Activated gamma-delta T cell treated with Interleukin-2 at 50 U/mL for 16 hours (primary cell): ENCODE data around the gene HNRNPC.
"Not testable (repeated sequence)": the region's sequence is repeated elsewhere in the genome, so short reads cannot be mapped to it uniquely, and the experiment has no call there.

Experiments used
- DNase-seq: peaks from one replicate; pipeline ENCODE4 v3.0.0-alpha.2; 2020

The HNRNPC gene

GRCh38 chr14:21268617-21269251 is 508 bp downstream of the HNRNPC start:
- peak; percentile 24 for DNase-seq

- no peak for DNase-seq
Observed at GRCh38 chr14:21267886-21268616, 1.2 kb downstream of the HNRNPC start.

- no peak for DNase-seq
Observed at GRCh38 chr14:21267431-21267845, 1.8 kb downstream of the HNRNPC start.

DNA sequence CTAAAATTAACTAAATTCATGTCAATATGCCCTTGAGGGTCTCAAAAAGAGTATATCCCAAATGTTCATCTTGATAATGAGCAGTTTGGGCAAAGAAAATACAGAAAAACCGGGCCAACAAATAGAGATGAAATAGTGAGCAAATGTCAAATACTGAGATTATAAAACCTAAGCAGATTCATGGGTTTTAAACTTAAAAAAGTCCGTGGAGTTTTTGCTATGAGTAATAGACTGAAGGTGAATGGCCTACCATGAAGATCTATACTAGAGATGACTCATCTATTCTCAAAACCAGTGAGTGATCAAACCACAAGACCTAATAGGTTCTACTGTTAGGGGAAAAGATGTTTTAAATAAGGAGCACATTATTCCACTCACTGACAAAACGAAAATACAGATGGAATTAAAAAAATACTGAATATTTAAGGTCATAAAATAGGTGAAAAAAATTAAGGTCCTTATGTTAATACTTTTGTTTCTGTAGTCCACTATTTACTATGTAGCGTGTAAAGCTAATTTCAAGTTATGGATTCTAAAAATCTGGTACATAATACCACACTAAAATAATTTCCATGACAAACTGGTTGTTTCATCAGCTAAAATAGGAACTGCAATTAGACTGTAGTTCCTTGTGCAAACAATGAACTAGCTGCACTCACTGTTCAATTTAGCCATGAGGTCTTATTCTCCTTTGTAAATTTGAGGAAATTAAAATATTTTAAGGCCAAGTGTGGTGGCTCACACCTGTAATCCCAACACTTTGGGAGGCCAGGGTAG is 5.0 kb downstream of the HNRNPC start:
- DNase-seq: no peak

- DNase-seq: no peak
Observed at GRCh38 chr14:21263284-21264024, 5.8 kb downstream of the HNRNPC start.

DNA sequence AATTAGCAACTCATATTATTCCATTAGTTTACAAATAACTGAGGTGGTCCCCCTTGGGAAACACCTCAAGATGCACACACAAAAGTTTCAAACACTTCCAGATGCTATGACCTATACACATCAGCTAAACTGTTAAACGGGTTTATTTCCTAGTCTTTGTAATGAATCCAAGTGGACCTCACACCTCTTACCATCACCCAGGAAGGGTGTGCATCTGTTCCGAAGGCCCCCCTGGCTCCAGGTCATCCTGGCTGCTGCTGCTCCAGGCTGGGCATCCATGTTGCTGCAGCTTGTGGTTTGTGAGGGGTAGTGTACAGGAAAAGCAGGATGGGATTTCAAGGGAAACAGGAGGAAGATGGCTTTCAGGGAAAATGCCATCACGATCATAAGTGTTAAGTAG is 6.8 kb downstream of the HNRNPC start:
- no peak for DNase-seq

DNA sequence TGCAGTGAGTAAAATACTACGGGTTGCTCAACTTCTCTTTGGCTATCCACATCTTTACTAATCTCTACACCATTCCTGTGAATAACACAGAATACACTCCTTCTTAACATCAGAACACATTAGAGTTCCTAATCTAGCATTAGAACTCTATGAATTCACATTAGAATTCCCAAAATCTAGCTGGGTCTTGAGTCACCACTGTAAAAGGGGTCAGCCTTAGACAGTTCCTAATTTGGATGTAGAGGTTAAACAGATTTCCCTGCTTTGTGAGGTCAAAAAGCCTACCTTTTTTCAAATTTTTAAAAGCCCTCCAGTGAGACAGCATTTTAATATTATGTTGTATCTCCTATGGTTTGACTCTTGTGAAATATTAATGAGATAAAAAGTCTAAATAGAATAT is 7.4 kb downstream of the HNRNPC start:
- no peak for DNase-seq

GRCh38 chr14:21258889-21259787 is 10.1 kb downstream of the HNRNPC start:
- DNase-seq: no peak

GRCh38 chr14:21258005-21258888 is 11.0 kb downstream of the HNRNPC start:
- no peak for DNase-seq

- no peak for DNase-seq
Observed at GRCh38 chr14:21257394-21257909, 11.8 kb downstream of the HNRNPC start.

DNA sequence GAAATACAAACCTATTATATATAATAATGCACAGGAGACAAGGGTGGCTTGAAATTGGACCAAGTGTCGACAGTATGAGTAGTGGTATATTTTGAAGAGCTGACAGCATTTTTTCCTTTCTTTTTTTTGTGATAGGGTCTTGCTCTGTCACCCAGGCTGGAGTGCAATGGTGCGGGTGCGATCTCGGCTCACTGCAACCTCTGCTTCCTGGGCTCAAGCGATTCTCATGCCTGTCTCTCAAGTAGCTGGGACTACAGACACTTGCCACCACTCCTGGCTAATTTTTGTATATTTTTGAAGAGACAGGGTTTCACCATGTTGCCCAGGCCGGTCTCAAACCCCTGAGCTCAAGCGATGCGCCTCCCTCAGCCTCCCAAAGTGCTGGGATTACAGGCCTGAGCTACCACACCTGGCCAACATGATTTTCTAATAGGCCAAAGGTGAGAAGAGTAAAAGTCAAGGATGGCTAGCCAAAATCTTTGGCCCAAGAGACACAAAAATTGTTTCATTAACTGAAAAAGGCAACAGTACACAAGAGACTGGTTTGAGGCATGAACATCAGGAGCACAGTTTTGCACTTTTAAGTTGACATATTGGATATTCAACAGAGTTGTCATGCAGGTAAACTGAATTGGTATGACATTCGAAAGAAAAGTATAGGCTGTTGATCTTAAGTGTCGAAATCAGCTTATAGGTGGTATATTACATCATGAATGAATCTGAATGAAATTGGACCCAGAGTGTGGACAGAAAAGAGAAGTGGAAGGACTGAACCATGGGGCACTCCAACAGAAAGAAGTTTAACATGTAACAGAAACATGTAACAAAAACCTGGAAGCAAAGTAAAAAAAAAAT is 12.5 kb downstream of the HNRNPC start:
- DNase-seq: no peak

DNA sequence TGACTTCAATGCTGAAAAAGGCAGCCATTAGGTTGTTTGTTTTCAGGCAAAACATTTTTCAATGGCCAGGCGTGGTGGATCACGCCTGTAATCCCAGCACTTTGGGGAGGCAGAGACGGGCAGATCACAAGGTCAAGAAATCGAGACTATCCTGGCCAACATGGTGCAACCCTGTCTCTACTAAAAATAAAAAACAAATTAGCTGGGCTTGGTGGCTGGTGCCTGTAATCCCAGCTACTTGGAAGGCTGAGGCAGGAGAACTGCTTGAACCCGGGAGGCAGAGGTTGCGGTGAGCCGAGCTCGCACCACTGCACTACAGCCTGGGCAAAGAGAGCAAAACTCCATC is 13.2 kb downstream of the HNRNPC start:
- DNase-seq: not testable (repeated sequence)

DNA sequence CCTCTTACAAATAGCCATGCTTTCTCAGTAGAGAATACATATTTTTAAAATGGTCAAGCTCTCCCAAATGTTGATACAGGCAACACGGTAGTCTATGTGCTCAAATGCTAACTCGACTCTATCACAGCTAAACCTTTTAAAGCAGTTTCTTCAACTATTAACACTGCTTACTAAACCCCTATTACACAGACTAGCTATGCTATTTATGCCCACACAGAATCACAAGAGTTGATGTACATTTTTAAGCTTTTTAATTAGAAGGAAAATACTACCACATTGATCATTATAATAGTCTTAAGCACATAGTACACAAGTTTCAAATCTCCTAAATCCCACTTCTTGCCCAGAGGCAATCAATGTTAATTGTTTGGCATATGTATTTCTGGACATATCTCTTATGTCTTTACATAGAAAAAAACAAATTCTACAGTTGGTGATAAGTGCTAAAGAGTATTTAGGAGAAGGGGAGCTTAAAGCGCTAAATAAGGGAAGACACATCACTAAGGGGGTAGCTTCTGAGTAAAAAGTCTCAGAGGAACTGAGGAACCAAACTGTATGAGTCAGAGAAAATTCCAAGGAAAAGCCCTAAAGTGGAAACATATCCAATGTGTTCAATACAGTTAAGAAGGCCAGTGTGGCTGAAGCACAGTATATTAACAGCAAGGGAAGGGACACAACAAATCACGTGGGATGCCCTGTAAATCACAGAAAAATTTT is 13.7 kb downstream of the HNRNPC start:
- DNase-seq: no peak

- no peak for DNase-seq
Observed at GRCh38 chr14:21252149-21252548, 17.1 kb downstream of the HNRNPC start.

- DNase-seq: no peak
Observed at GRCh38 chr14:21251215-21251614, 18.0 kb downstream of the HNRNPC start.

DNA sequence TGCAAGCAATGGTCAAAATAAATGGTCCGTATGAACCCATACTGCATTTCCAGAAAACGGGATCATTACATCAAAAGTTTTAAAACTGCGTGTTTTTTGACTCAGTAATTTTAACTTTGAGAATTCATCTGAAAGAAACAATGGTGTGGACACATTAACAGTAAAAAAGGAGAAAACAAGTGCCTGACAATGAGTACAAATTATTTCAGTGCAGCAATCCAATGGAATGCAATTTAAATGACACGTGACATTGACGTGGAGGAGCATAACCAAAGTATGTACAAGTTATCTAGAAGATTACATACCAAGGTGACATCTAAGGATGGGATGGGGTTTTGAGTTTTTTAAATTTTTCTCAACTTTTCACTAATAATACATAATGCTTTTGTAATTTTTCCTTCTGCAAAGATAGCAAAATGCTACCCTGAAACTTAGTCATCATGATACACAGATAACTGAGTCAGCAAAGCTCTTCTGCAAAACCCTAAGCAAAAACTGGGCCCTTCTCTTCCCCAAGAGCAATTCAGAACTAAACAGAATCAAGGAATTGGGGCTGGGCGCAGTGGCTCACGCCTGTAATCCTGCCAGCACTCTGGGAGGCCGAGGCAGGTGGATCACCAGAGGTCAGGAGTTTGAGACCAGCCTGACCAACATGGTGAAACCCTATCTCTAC is 20.4 kb downstream of the HNRNPC start:
- DNase-seq: no peak

GRCh38 chr14:21248338-21248737 is 20.9 kb downstream of the HNRNPC start:
- DNase-seq: no peak

DNA sequence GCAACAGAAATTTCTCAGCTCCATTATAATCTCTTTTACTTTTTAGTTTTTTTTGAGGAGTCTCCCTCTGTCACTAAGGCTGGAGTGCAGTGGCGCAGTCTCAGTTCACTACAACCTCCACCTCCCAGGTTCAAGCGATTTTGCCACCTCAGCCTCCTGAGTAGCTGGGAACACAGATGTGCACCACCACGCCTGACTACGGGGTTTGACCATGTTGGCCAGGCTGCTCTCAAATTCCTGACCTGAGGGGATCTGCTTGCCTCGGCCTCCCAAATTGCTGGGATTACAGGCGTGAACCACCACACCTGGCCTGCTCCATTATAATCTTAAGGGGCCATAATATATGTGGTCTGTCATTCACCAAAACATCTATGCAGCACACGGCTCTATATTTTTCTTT is 23.4 kb downstream of the HNRNPC start:
- no peak for DNase-seq

DNA sequence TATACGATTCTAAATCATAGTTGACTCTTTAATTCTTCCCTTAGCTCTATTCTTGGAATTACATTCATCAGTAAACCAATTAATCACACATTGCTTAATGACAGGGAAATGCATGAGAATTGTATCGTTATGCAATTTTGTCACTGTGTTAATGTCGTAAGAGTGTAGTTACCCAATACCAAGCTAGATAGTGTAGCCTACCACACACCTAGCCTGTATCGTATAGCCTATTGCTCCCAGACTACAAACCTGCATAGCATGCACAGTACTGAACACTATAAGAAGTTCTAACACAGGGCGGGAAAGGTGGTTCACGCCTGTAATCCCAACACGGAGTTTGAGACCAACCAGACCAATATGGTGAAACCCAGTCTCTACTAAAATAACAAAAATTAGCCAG is 24.7 kb downstream of the HNRNPC start:
- DNase-seq: no peak
